Mammary epithelial cell (primary cell): ENCODE measurements around the gene MERTK.

Source experiments
- EZH2 ChIP-seq: IDR thresholded peaks from 2 replicates; pipeline ENCODE4 v1.6.1; 2012; ENCODE audit warnings: low read length, inconsistent platforms, borderline replicate concordance
- TF ChIP-seq, protein P1 (sequence below), 2 donors: IDR thresholded peaks in 1 of 2; conservative IDR thresholded peaks in 1 of 2; 2 replicates each; pipeline ENCODE4 v1.5.1; 2011 to 2012; ENCODE audit warnings: inconsistent platforms in 2 of 2, low read length in 2 of 2, mild to moderate bottlenecking in 2 of 2, control low read depth in 1 of 2, low read depth in 1 of 2; ENCODE audit not compliant: insufficient read depth in 1 of 2; ENCODE audit errors: extremely low read depth in 1 of 2

- TF ChIP-seq, protein P1, sequence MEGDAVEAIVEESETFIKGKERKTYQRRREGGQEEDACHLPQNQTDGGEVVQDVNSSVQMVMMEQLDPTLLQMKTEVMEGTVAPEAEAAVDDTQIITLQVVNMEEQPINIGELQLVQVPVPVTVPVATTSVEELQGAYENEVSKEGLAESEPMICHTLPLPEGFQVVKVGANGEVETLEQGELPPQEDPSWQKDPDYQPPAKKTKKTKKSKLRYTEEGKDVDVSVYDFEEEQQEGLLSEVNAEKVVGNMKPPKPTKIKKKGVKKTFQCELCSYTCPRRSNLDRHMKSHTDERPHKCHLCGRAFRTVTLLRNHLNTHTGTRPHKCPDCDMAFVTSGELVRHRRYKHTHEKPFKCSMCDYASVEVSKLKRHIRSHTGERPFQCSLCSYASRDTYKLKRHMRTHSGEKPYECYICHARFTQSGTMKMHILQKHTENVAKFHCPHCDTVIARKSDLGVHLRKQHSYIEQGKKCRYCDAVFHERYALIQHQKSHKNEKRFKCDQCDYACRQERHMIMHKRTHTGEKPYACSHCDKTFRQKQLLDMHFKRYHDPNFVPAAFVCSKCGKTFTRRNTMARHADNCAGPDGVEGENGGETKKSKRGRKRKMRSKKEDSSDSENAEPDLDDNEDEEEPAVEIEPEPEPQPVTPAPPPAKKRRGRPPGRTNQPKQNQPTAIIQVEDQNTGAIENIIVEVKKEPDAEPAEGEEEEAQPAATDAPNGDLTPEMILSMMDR (conservative IDR thresholded peaks at IDR 0.05 in 1 of 2, IDR thresholded peaks at IDR 0.05 in 1 of 2; ENCODE audit: extremely low read depth in 1 of 2, insufficient read depth in 1 of 2, low read depth in 1 of 2, low read length in 2 of 2): no peak
- no peak for TF ChIP-seq EZH2
These were observed 74.7 kb downstream of the MERTK start for GRCh38 chr2:111972955-111973565.
